A673 (cell line): Measurements from ENCODE around the gene CFAP43. TPM values are rescaled to one million over a fixed set of nuclear protein-coding genes. Genes with fewer than 3 reads are reported as not detected.

Experiments used
- BruUV-seq: library from RNA; stranded (reverse); fragments of 400-500 nt; replicated peaks from 2 replicates; lab custom pipeline; 2021; lab: Mats Ljungman, UMichigan
- CTCF ChIA-PET: fragments of 300-600 bp; sonication (Branson Sonifier 250); formaldehyde crosslinking; loops from one replicate; lab custom pipeline; 2022; ENCODE audit warnings: antibody characterized with exemption; lab: Charles Lee
- POLR2A ChIA-PET: fragments of 300-600 bp; sonication (Branson Sonifier 250); formaldehyde crosslinking; loops from one replicate; lab custom pipeline; 2022; ENCODE audit warnings: antibody characterized with exemption; ENCODE audit not compliant: low non-redundant PET; lab: Charles Lee
- DNase-seq: peaks from one replicate; pipeline ENCODE4 v3.0.0-alpha.2; 2015; ENCODE audit warnings: low spot score
- H3K27ac ChIP-seq: fragments of 200-600 bp; sonication (generic); 2 replicates; pipeline ENCODE4 v1.5.1; 2016; ENCODE audit warnings: mixed run types, low read depth, mild to moderate bottlenecking, mixed read lengths, antibody characterized with exemption, low read length; ENCODE audit not compliant: poor library complexity, severe bottlenecking
- H3K27me3 ChIP-seq: fragments of 200-600 bp; sonication (generic); replicated peaks from 2 replicates; pipeline ENCODE4 v1.6.1; 2017; ENCODE audit warnings: mixed run types, low read depth, mild to moderate bottlenecking, mixed read lengths, antibody characterized with exemption, low read length; ENCODE audit not compliant: insufficient read depth, poor library complexity
- H3K36me3 ChIP-seq: fragments of 200-600 bp; sonication (generic); 2 replicates; pipeline ENCODE4 v1.6.1; 2016; ENCODE audit warnings: mixed run types, mild to moderate bottlenecking, mixed read lengths, antibody characterized with exemption, low read length; ENCODE audit not compliant: insufficient read depth, poor library complexity, severe bottlenecking
- H3K4me1 ChIP-seq: fragments of 200-600 bp; sonication (generic); 2 replicates; pipeline ENCODE4 v1.6.1; 2017; ENCODE audit warnings: mixed run types, mild to moderate bottlenecking, mixed read lengths, antibody characterized with exemption, low read length; ENCODE audit not compliant: insufficient read depth, poor library complexity, severe bottlenecking
- H3K4me3 ChIP-seq: fragments of 200-600 bp; sonication (generic); 2 replicates; pipeline ENCODE4 v1.5.1; 2016; ENCODE audit warnings: low read depth, mixed run types, mild to moderate bottlenecking, mixed read lengths, low read length; ENCODE audit not compliant: poor library complexity, severe bottlenecking
- H3K9me3 ChIP-seq: fragments of 200-600 bp; sonication (generic); 2 replicates; pipeline ENCODE4 v1.6.1; 2016; ENCODE audit warnings: mixed run types, low read depth, mild to moderate bottlenecking, mixed read lengths, antibody characterized with exemption, low read length; ENCODE audit not compliant: poor library complexity, severe bottlenecking
- EZH2 ChIP-seq: fragments of 200-600 bp; sonication (generic); IDR thresholded peaks from 2 replicates; pipeline ENCODE4 v1.6.1; 2017; ENCODE audit warnings: borderline replicate concordance, low read depth, mild to moderate bottlenecking, mixed read lengths, antibody characterized with exemption, low read length; ENCODE audit not compliant: poor library complexity, severe bottlenecking
- intact Hi-C: fragments of 100-400 bp; cut with micrococcal nuclease; formaldehyde crosslinking; loops from one replicate; pipeline ENCODE4 v1.10.0; 2022; ENCODE audit not compliant: unreplicated experiment
- total RNA-seq: library from RNA; stranded (reverse); gene quantifications from 2 replicates; pipeline ENCODE4 v1.2.3, GENCODE V29; 2021
- TF ChIP-seq, protein P1 (sequence below): fragments of 300-800, 200-600 bp; sonication (generic); conservative IDR thresholded peaks from 2 replicates; pipeline ENCODE4 v1.5.1; 2017; ENCODE audit warnings: low read depth, mild to moderate bottlenecking, antibody characterized with exemption, low read length, moderate library complexity, mixed read lengths

The CFAP43 gene
- total RNA-seq, 1 experiment from 2014 or later = 0.13 TPM

DNA sequence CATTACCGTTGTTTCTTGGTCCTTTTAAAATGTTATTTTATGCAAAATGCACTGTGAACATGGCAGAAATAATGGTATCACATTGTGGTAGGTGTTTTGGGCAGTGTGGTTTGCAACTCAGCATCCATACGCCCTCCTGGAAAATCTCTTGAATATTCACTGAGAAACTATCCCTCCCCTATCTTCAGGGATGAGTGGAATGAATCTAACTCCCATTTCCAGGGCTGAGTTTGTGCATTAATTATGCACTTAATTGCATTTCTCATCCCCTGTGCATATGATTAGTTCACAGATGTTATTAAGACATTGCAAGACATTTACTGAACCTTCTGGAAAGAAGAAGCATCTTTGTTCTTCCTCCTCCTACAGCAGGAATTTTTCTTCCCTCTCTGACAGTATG is 36.5 kb downstream of the CFAP43 start:
- Histone ChIP-seq H3K27ac (no peak overlapping the region), H3K36me3 (no peaks in the 10 kb centered on the region), H3K4me3 (no peak overlapping the region), H3K4me1 (no peaks in the 10 kb centered on the region), H3K9me3 (no peaks in the 10 kb centered on the region), H3K27me3 (peaks cover 37% of the 10 kb centered on the region)
- intact Hi-C loops = no loop called here
- CTCF ChIA-PET = no interaction called here
- BruUV-seq = no TSS peak
- no peak for DNase-seq
- POLR2A ChIA-PET = no interaction called here
- TF ChIP-seq EZH2 = no peak
- TF ChIP-seq, protein P1, sequence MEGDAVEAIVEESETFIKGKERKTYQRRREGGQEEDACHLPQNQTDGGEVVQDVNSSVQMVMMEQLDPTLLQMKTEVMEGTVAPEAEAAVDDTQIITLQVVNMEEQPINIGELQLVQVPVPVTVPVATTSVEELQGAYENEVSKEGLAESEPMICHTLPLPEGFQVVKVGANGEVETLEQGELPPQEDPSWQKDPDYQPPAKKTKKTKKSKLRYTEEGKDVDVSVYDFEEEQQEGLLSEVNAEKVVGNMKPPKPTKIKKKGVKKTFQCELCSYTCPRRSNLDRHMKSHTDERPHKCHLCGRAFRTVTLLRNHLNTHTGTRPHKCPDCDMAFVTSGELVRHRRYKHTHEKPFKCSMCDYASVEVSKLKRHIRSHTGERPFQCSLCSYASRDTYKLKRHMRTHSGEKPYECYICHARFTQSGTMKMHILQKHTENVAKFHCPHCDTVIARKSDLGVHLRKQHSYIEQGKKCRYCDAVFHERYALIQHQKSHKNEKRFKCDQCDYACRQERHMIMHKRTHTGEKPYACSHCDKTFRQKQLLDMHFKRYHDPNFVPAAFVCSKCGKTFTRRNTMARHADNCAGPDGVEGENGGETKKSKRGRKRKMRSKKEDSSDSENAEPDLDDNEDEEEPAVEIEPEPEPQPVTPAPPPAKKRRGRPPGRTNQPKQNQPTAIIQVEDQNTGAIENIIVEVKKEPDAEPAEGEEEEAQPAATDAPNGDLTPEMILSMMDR = no peak

DNA sequence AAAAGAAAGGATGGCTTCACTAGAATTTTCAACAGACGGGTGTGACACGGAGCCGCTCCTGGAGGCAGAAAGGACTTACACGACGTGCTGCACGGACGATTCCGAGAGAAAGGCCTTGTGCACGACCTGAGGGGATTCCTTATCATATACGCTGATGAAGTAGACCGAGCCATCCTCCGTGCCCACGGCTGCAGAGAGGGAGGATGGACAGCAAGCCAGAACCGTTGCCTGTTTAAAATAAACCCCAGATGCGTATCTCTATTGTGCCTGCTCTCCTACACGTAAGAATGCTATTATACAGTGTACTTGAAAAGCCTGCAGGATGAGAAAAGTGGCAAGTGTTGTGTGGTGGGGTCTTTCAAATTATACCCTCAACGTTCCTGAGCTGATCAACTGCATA is 38.4 kb downstream of the CFAP43 start:
- ChIA-PET POLR2A (no interaction called here), CTCF (no interaction called here)
- TF ChIP-seq, protein P1 = no peak
- TF ChIP-seq EZH2 = no peak
- H3K27me3 ChIP-seq = peaks cover 38% of the 10 kb centered on the region
- H3K36me3 ChIP-seq = no peaks in the 10 kb centered on the region
- intact Hi-C loops = no loop called here
- H3K4me1 ChIP-seq = no peaks in the 10 kb centered on the region
- no peaks in the 10 kb centered on the region for H3K9me3 ChIP-seq
- no peak overlapping the region for H3K27ac ChIP-seq
- H3K4me3 ChIP-seq = no peak overlapping the region
- no TSS peak for BruUV-seq
- DNase-seq = no peak

DNA sequence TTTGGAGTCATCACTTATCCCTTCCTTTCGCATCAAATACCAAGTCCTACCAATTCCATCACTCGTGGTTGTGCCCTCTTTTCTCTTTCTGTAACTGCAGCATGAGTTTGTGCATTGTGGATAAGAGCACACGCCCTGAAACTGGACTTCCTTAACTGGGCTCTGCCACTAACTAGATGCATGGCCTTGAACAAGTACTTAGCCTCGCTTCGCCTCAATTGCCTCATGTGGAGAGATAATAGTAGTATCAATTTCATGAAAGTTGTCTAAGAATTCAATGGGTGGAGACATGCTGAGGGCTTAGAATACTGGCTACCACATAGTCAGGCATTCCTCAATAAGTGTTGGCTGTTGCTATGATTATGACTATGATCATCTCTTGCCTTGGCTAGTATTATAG is 41.5 kb downstream of the CFAP43 start:
- BruUV-seq = no TSS peak
- Histone ChIP-seq H3K27ac (no peak overlapping the region), H3K4me1 (no peaks in the 10 kb centered on the region), H3K27me3 (peaks cover 43% of the 10 kb centered on the region), H3K4me3 (no peak overlapping the region), H3K36me3 (no peaks in the 10 kb centered on the region), H3K9me3 (no peaks in the 10 kb centered on the region)
- POLR2A ChIA-PET = no interaction called here
- TF ChIP-seq EZH2 = no peak
- TF ChIP-seq, protein P1 = no peak
- CTCF ChIA-PET = interaction anchor here (0.7 kb wide), 1 partner anchor 302 kb away, joined by 7 read pairs; no protein-coding TSS in a partner anchor
- intact Hi-C loops = no loop called here
- no peak for DNase-seq
